ENCODE data around the gene BMPER. TPM values are rescaled to one million over a fixed set of nuclear protein-coding genes. Genes with fewer than 3 reads are reported as not detected.

Gene BMPER
- total and polyA plus RNA-seq, 2 experiments from 2014 or later: 40.5 to 97.3 TPM

- Histone ChIP-seq H2AFZ (peak overlapping the region; percentile 56), H3F3A (ENCODE audit: insufficient read depth) (peaks cover 40% of the 10 kb centered on the region), H3K4me2 (ENCODE audit: unreplicated experiment) (peak overlapping the region; percentile 79), H3K27me3 (replicated peaks; ENCODE audit: insufficient read depth) (no peaks in the 10 kb centered on the region), H3K27ac (peak overlapping the region; percentile 96), H4K20me1 (ENCODE audit: insufficient read depth) (no peaks in the 10 kb centered on the region), H3K9me2 (ENCODE audit: insufficient read depth) (no peaks in the 10 kb centered on the region), H3K4me1 (ENCODE audit: insufficient read depth) (peaks cover 34% of the 10 kb centered on the region), H3K79me2 (ENCODE audit: insufficient read depth) (peaks cover 61% of the 10 kb centered on the region; the same call in 1 of the 2 replicates), H3K9me3 (ENCODE audit: low read depth) (no peaks in the 10 kb centered on the region), H3K36me3 (ENCODE audit: low read depth) (peaks cover 25% of the 10 kb centered on the region; the same call in 1 of the 2 replicates), H3K9ac (peak overlapping the region; percentile 76), H3K4me3 (peak overlapping the region; percentile 46)
- DNase-seq: peak; percentile 90
- no peak for TF ChIP-seq EZH2phosphoT487 (IDR thresholded peaks at IDR 0.05; ENCODE audit: insufficient read depth, low read depth)
- TF ChIP-seq EZH2 (IDR thresholded peaks at IDR 0.05; ENCODE audit: insufficient read depth, poor library complexity, severe bottlenecking): no peak
- in situ Hi-C loops (cut with MboI): loop anchor here (25.0 kb wide), 1 partner anchor 696 kb away; no protein-coding TSS in a partner anchor
- 8 to 10% methylated on average over 15 of the region's 15 CpGs for WGBS, 2 experiments (ENCODE audit: low coverage in 1 of 2, low lambda C conversion rate in 2 of 2, missing lambda C conversion rate in 2 of 2)
Measured at GRCh38 chr7:33932832-33933468, 27.6 kb downstream of the BMPER start.

- peaks cover 34% of the 10 kb centered on the region for H3K4me1 ChIP-seq (ENCODE audit: insufficient read depth)
- H3F3A ChIP-seq (ENCODE audit: insufficient read depth): peaks cover 40% of the 10 kb centered on the region
- no peaks in the 10 kb centered on the region for H3K27me3 ChIP-seq (replicated peaks; ENCODE audit: insufficient read depth)
- peaks cover 61% of the 10 kb centered on the region; the same call in 1 of the 2 replicates for H3K79me2 ChIP-seq (ENCODE audit: insufficient read depth)
- in situ Hi-C loops (cut with MboI): loop anchor here (25.0 kb wide), 1 partner anchor 696 kb away; no protein-coding TSS in a partner anchor
- H3K4me3 ChIP-seq: peak overlapping the region; percentile 31
- peaks cover 28% of the 10 kb centered on the region; the same call in 1 of the 2 replicates for H3K36me3 ChIP-seq (ENCODE audit: low read depth)
- no peak overlapping the region; the same call in 1 of the 2 replicates for H2AFZ ChIP-seq
- WGBS, 2 experiments (ENCODE audit: low coverage in 1 of 2, low lambda C conversion rate in 2 of 2, missing lambda C conversion rate in 2 of 2): 2 to 3% methylated on average over 4 of the region's 4 CpGs
- peak overlapping the region; percentile 76 for H3K9ac ChIP-seq
- DNase-seq: peak; percentile 98
- no peak for TF ChIP-seq EZH2phosphoT487 (IDR thresholded peaks at IDR 0.05; ENCODE audit: insufficient read depth, low read depth)
- TF ChIP-seq EZH2 (IDR thresholded peaks at IDR 0.05; ENCODE audit: insufficient read depth, poor library complexity, severe bottlenecking): no peak
- no peaks in the 10 kb centered on the region for H4K20me1 ChIP-seq (ENCODE audit: insufficient read depth)
- peak overlapping the region; percentile 96 for H3K27ac ChIP-seq
- peak overlapping the region; percentile 66 for H3K4me2 ChIP-seq (ENCODE audit: unreplicated experiment)
- H3K9me3 ChIP-seq (ENCODE audit: low read depth): no peaks in the 10 kb centered on the region
- H3K9me2 ChIP-seq (ENCODE audit: insufficient read depth): no peaks in the 10 kb centered on the region
Measured at GRCh38 chr7:33933611-33934281, 28.4 kb downstream of the BMPER start.

- Histone ChIP-seq H3K27me3 (replicated peaks; ENCODE audit: insufficient read depth) (no peaks in the 10 kb centered on the region), H3K9ac (peak overlapping the region; percentile 22; the same call in 1 of the 2 replicates), H3F3A (ENCODE audit: insufficient read depth) (peaks cover 40% of the 10 kb centered on the region), H3K79me2 (ENCODE audit: insufficient read depth) (peaks cover 57% of the 10 kb centered on the region; the same call in 1 of the 2 replicates), H4K20me1 (ENCODE audit: insufficient read depth) (no peaks in the 10 kb centered on the region), H3K9me3 (ENCODE audit: low read depth) (no peaks in the 10 kb centered on the region), H3K4me1 (ENCODE audit: insufficient read depth) (peaks cover 34% of the 10 kb centered on the region), H3K4me3 (no peak overlapping the region), H2AFZ (no peak overlapping the region), H3K27ac (peak overlapping the region; percentile 96), H3K36me3 (ENCODE audit: low read depth) (peaks cover 29% of the 10 kb centered on the region; the same call in 1 of the 2 replicates), H3K9me2 (ENCODE audit: insufficient read depth) (no peaks in the 10 kb centered on the region), H3K4me2 (ENCODE audit: unreplicated experiment) (peak overlapping the region; percentile 12)
- TF ChIP-seq EZH2 (IDR thresholded peaks at IDR 0.05; ENCODE audit: insufficient read depth, poor library complexity, severe bottlenecking) (no peak), EZH2phosphoT487 (IDR thresholded peaks at IDR 0.05; ENCODE audit: insufficient read depth, low read depth) (no peak)
- 94 to 96% methylated on average over 2 of the region's 2 CpGs for WGBS, 2 experiments (ENCODE audit: low coverage in 1 of 2, low lambda C conversion rate in 2 of 2, missing lambda C conversion rate in 2 of 2)
- in situ Hi-C loops (cut with MboI): loop anchor here (25.0 kb wide), 1 partner anchor 697 kb away; no protein-coding TSS in a partner anchor
- DNase-seq: no peak
Measured at GRCh38 chr7:33934391-33934790, 29.1 kb downstream of the BMPER start.

- in situ Hi-C loops (cut with MboI): loop anchor here (25.0 kb wide), 1 partner anchor 699 kb away; no protein-coding TSS in a partner anchor
- Histone ChIP-seq H3K9me3 (ENCODE audit: low read depth) (no peaks in the 10 kb centered on the region), H3K27me3 (replicated peaks; ENCODE audit: insufficient read depth) (no peaks in the 10 kb centered on the region), H3K9me2 (ENCODE audit: insufficient read depth) (no peaks in the 10 kb centered on the region), H3K79me2 (ENCODE audit: insufficient read depth) (peaks cover 36% of the 10 kb centered on the region; the same call in 1 of the 2 replicates), H4K20me1 (ENCODE audit: insufficient read depth) (no peaks in the 10 kb centered on the region), H3F3A (ENCODE audit: insufficient read depth) (peaks cover 35% of the 10 kb centered on the region), H3K27ac (no peak overlapping the region), H3K36me3 (ENCODE audit: low read depth) (peaks cover 43% of the 10 kb centered on the region), H3K4me1 (ENCODE audit: insufficient read depth) (peaks cover 37% of the 10 kb centered on the region), H3K4me2 (ENCODE audit: unreplicated experiment) (no peak overlapping the region), H3K9ac (no peak overlapping the region), H2AFZ (no peak overlapping the region), H3K4me3 (no peak overlapping the region)
- 63 to 66% methylated on average over 5 of the region's 5 CpGs for WGBS, 2 experiments (ENCODE audit: low coverage in 1 of 2, low lambda C conversion rate in 2 of 2, missing lambda C conversion rate in 2 of 2)
- DNase-seq: no peak
- TF ChIP-seq EZH2phosphoT487 (IDR thresholded peaks at IDR 0.05; ENCODE audit: insufficient read depth, low read depth) (no peak), EZH2 (IDR thresholded peaks at IDR 0.05; ENCODE audit: insufficient read depth, poor library complexity, severe bottlenecking) (no peak)
Measured at GRCh38 chr7:33936503-33936902, 31.2 kb downstream of the BMPER start.
